WTC11 (cell line): Measurements from ENCODE around the gene LMF2.

Source experiments
- CREB1 ChIP-seq: sonication (generic); formaldehyde crosslinking; IDR thresholded peaks from 2 replicates; pipeline ENCODE4 v1.8.0; 2023; ENCODE audit warnings: mild to moderate bottlenecking, missing genetic modification reagents
- SMAD3 ChIP-seq: sonication (generic); formaldehyde crosslinking; IDR thresholded peaks from 2 replicates; pipeline ENCODE4 v1.8.0; 2022; ENCODE audit warnings: missing genetic modification reagents, mild to moderate bottlenecking, borderline replicate concordance
- TF ChIP-seq, protein P1 (sequence below): fragments of 200-600 bp; IDR thresholded peaks from 2 replicates; pipeline ENCODE4 v1.8.0; 2022; ENCODE audit warnings: antibody characterized with exemption
- TF ChIP-seq, protein P2 (sequence below): sonication (generic); formaldehyde crosslinking; IDR thresholded peaks from 2 replicates; pipeline ENCODE4 v1.8.0; 2022; ENCODE audit warnings: mild to moderate bottlenecking, missing genetic modification reagents
- TF ChIP-seq, protein P3 (sequence below): sonication (generic); formaldehyde crosslinking; IDR thresholded peaks from 2 replicates; pipeline ENCODE4 v1.8.1; 2023; ENCODE audit warnings: mild to moderate bottlenecking, missing genetic modification reagents, moderate library complexity
- TF ChIP-seq, protein P4 (sequence below): sonication (generic); formaldehyde crosslinking; IDR thresholded peaks from 2 replicates; pipeline ENCODE4 v1.8.1; 2023; ENCODE audit warnings: mild to moderate bottlenecking, missing genetic modification reagents
- TF ChIP-seq, protein P5 (sequence below): sonication (generic); formaldehyde crosslinking; IDR thresholded peaks from 2 replicates; pipeline ENCODE4 v1.8.1; 2022; ENCODE audit warnings: mild to moderate bottlenecking, moderate library complexity, missing genetic modification reagents

DNA sequence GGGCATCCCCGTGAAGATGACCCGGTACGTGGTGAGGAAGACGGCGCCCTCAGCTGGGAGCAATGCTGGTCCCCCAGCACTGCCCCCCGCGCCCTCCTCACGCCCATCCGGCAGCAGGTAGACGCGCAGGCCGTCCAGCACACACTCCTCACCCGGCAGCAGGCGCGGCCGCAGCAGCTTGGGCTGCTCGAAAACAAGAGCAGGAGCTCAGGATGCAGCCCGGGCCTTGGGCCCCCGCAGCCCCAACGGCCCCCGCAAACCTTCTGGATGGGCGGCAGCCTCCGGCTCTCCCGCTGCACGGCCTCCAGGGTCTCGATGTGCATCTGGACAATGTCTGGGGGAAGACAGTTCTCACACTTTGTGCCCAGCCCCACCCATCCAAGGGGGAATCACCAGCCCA, 46.0 kb downstream of the LMF2 start:
- TF ChIP-seq, protein P1, sequence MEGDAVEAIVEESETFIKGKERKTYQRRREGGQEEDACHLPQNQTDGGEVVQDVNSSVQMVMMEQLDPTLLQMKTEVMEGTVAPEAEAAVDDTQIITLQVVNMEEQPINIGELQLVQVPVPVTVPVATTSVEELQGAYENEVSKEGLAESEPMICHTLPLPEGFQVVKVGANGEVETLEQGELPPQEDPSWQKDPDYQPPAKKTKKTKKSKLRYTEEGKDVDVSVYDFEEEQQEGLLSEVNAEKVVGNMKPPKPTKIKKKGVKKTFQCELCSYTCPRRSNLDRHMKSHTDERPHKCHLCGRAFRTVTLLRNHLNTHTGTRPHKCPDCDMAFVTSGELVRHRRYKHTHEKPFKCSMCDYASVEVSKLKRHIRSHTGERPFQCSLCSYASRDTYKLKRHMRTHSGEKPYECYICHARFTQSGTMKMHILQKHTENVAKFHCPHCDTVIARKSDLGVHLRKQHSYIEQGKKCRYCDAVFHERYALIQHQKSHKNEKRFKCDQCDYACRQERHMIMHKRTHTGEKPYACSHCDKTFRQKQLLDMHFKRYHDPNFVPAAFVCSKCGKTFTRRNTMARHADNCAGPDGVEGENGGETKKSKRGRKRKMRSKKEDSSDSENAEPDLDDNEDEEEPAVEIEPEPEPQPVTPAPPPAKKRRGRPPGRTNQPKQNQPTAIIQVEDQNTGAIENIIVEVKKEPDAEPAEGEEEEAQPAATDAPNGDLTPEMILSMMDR, result no peak
- TF ChIP-seq, protein P2, sequence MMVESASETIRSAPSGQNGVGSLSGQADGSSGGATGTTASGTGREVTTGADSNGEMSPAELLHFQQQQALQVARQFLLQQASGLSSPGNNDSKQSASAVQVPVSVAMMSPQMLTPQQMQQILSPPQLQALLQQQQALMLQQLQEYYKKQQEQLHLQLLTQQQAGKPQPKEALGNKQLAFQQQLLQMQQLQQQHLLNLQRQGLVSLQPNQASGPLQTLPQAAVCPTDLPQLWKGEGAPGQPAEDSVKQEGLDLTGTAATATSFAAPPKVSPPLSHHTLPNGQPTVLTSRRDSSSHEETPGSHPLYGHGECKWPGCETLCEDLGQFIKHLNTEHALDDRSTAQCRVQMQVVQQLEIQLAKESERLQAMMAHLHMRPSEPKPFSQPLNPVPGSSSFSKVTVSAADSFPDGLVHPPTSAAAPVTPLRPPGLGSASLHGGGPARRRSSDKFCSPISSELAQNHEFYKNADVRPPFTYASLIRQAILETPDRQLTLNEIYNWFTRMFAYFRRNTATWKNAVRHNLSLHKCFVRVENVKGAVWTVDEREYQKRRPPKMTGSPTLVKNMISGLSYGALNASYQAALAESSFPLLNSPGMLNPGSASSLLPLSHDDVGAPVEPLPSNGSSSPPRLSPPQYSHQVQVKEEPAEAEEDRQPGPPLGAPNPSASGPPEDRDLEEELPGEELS (CRISPR knock-in tag), result no peak
- TF ChIP-seq, protein P3, sequence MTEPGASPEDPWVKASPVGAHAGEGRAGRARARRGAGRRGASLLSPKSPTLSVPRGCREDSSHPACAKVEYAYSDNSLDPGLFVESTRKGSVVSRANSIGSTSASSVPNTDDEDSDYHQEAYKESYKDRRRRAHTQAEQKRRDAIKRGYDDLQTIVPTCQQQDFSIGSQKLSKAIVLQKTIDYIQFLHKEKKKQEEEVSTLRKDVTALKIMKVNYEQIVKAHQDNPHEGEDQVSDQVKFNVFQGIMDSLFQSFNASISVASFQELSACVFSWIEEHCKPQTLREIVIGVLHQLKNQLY, result no peak
- TF ChIP-seq SMAD3 (CRISPR knock-in tag) (no peak), CREB1 (CRISPR knock-in tag) (no peak)
- TF ChIP-seq, protein P4, sequence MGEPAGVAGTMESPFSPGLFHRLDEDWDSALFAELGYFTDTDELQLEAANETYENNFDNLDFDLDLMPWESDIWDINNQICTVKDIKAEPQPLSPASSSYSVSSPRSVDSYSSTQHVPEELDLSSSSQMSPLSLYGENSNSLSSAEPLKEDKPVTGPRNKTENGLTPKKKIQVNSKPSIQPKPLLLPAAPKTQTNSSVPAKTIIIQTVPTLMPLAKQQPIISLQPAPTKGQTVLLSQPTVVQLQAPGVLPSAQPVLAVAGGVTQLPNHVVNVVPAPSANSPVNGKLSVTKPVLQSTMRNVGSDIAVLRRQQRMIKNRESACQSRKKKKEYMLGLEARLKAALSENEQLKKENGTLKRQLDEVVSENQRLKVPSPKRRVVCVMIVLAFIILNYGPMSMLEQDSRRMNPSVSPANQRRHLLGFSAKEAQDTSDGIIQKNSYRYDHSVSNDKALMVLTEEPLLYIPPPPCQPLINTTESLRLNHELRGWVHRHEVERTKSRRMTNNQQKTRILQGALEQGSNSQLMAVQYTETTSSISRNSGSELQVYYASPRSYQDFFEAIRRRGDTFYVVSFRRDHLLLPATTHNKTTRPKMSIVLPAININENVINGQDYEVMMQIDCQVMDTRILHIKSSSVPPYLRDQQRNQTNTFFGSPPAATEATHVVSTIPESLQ (CRISPR knock-in tag), result no peak
- TF ChIP-seq, protein P5, sequence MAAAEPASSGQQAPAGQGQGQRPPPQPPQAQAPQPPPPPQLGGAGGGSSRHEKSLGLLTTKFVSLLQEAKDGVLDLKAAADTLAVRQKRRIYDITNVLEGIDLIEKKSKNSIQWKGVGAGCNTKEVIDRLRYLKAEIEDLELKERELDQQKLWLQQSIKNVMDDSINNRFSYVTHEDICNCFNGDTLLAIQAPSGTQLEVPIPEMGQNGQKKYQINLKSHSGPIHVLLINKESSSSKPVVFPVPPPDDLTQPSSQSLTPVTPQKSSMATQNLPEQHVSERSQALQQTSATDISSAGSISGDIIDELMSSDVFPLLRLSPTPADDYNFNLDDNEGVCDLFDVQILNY, result no peak
